K562 (cell line): Measurements from ENCODE around the gene TTYH2. TPM values are rescaled to one million over a fixed set of nuclear protein-coding genes. Genes with fewer than 3 reads are reported as not detected.

Experiments
- HES1 ChIP-seq: fragments of 450-650 bp; IDR thresholded peaks from 2 replicates; pipeline ENCODE4 v1.6.1; 2016; ENCODE audit warnings: low read depth, mild to moderate bottlenecking, moderate library complexity
- PTBP1 ChIP-seq: fragments of 200-400 bp; formaldehyde crosslinking; IDR thresholded peaks from 2 replicates; pipeline ENCODE4 v1.6.1; 2017; ENCODE audit warnings: low read depth, low read length
- ZNF318 ChIP-seq, 2 experiments: fragments of 450-650 bp; IDR thresholded peaks; 2 replicates each; pipeline ENCODE4 v1.6.1; 2016; ENCODE audit warnings: mild to moderate bottlenecking in 2 of 2, borderline replicate concordance in 1 of 2, low read depth in 1 of 2, moderate library complexity in 1 of 2
- polyA plus RNA-seq, 8 experiments: library from polyadenylated mRNA; depleted of rRNA in 4 of 8; stranded (reverse) in 5 of 8; unstranded in 3 of 8; fragments of >200 nt; fragmentation: Nextera tagmentation in 2 of 8; fragmentation: Illumina TruSeq in 1 of 8; extraction: Ambion mirVana in 2 of 8; extraction: Trizol in 1 of 8; gene quantifications; 2 replicates each; pipeline versions ENCODE4 v1.2.1 to v1.2.3, GENCODE V29; 2011 to 2014; ENCODE audit warnings: inconsistent platforms in 1 of 8, missing spikeins in 1 of 8
- total RNA-seq, 7 experiments: library from RNA; depleted of rRNA in 6 of 7; stranded (reverse); fragments of >200 nt in 6 of 7; fragmentation: Illumina TruSeq in 2 of 7; extraction: Trizol in 2 of 7; gene quantifications; 2 replicates each; pipeline versions ENCODE4 v1.2.1 to v1.2.3, GENCODE V29; 2011 to 2021; ENCODE audit warnings: low replicate concordance in 1 of 7

Gene TTYH2
- total and polyA plus RNA-seq, 9 of the 15 experiments (the other 6 are each of a cell fraction or from before 2014, with no cell fraction given), result 0.03 to 2.0 (median 0.91) TPM

- TF ChIP-seq ZNF318 (IDR thresholded peaks at IDR 0.05; ENCODE audit: borderline replicate concordance in 1 of 2, low read depth in 1 of 2) (no peak), HES1 (no peak), PTBP1 (no peak)
- TF ChIP-seq, all 486 proteins: peak for 0
Measured at GRCh38 chr17:74201948-74202347, 11.4 kb upstream of the TTYH2 start (continued).
